GM13977 (cell line): ENCODE data around the gene DCC.

Experiments used
- DNase-seq: peaks from one replicate; pipeline ENCODE4 v3.0.0; 2012; ENCODE audit warnings: low spot score
- in situ Hi-C: fragments of 300-500 bp; cut with MboI; formaldehyde crosslinking; loops from one replicate; pipeline ENCODE4 v1.12.0; 2022; ENCODE audit warnings: low sequenced_read_pairs, low pct_unique_long_range_greater_than_20kb, mixed read lengths, inconsistent platforms; ENCODE audit not compliant: unreplicated experiment
- TF ChIP-seq, protein P1 (sequence below): IDR thresholded peaks from 2 replicates; pipeline ENCODE4 v1.5.1; 2012; ENCODE audit warnings: mild to moderate bottlenecking, control low read depth; ENCODE audit not compliant: insufficient read depth; ENCODE audit errors: extremely low read depth, missing control alignments

The DCC gene

DNA sequence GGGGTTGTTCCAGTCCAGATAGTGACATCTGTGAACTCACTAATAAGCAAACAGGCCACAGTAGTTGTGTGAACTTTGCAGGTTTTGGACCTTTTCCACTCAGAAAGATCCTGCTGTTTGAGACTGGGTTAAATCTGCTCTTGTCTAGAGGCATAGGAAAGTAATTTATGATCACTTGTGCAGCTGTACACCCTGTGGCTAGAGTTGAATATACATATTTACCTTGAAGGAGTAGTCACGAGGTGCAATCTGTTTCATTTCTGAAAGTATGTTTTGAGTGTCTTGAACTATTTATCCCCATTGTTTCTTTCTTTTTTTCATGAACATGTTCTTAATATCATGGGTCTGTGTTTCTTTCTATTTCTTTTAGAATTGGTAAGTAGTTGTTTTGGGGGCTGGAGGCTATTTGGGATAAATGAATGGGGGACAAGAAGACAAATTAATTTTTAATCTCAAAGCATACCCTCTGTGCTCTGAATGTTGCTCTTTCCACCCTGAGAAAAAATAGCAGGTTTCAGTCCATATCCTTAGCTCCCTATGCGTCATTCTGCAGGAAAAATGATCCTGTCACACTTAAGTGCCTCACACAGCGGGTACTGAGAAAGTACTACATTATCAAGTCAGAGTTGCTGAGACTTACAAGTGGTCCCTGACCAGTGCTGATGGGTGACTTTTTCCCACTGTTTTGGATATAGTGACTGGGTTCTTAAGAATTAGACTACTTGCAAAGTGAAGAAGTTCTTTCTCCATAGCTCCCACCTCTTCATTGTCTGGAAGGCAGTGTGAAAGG, 28.2 kb downstream of the DCC start:
- TF ChIP-seq, protein P1, sequence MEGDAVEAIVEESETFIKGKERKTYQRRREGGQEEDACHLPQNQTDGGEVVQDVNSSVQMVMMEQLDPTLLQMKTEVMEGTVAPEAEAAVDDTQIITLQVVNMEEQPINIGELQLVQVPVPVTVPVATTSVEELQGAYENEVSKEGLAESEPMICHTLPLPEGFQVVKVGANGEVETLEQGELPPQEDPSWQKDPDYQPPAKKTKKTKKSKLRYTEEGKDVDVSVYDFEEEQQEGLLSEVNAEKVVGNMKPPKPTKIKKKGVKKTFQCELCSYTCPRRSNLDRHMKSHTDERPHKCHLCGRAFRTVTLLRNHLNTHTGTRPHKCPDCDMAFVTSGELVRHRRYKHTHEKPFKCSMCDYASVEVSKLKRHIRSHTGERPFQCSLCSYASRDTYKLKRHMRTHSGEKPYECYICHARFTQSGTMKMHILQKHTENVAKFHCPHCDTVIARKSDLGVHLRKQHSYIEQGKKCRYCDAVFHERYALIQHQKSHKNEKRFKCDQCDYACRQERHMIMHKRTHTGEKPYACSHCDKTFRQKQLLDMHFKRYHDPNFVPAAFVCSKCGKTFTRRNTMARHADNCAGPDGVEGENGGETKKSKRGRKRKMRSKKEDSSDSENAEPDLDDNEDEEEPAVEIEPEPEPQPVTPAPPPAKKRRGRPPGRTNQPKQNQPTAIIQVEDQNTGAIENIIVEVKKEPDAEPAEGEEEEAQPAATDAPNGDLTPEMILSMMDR: no peak
- in situ Hi-C loops: no loop called here
- no peak for DNase-seq

DNA sequence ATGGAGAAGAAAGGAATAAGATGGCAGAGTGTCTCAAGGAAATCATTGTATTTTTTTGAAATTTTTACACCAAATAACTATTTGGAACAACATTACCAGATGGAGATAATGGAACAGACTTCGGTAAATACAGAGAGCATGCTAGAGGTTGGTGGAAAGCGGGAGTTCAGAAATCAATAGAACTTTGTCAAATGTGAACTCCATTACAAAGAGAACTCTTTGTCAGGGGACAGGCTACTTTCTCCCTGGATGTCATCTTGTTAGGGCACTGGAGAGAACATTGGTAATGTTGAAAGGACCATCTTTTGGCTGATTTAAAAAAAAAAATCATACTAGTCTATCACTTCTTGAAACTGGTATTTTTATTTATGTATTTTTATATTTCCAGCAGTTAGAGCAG, 30.8 kb downstream of the DCC start:
- TF ChIP-seq, protein P1: no peak

DNA sequence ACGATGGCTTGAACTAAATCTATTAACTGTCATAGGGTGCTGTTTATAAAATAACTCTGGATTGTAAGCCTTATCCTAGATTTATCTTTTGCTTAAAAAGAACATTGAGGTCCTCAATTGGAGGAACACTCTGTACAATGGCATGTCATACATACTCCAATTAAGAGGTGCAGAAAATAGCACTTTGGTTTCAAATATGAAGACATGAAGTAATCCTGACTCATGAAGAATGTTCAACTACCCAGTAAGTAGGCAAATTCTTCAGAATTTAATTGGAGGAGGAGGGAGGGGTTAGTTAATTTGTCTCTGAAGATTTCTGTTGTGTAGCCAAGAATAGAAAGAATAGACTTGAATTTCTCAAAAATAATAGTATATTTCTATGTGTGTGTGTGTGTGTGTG, 36.1 kb downstream of the DCC start:
- no peak for DNase-seq
- TF ChIP-seq, protein P1: no peak
- in situ Hi-C loops: no loop called here

More for the DNA sequence above, 30.8 kb downstream of the DCC start:
- in situ Hi-C loops: no loop called here
- no peak for DNase-seq

DNA sequence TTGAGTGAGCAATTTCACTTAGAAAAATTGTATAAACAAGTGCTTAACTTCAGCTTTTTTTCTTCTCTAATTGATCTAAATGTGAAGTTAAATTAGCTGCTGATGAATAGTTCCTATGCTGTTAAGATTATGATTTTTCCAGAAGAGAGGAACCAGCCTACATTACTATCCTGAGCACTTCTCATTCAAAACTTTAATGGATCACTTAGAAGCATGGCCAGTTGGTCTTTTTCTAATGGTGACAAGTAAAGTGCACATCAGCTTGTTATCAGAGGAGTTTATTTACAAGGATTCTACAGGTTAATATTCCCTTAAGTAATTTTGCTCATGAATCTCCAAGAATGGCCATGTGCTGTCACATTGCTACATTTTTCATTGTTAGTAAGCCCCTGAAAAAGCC, 37.1 kb downstream of the DCC start:
- DNase-seq: no peak
- TF ChIP-seq, protein P1: no peak
- in situ Hi-C loops: no loop called here

GRCh38 chr18:52386306-52386705, 46.3 kb downstream of the DCC start:
- TF ChIP-seq, protein P1: no peak

DNA sequence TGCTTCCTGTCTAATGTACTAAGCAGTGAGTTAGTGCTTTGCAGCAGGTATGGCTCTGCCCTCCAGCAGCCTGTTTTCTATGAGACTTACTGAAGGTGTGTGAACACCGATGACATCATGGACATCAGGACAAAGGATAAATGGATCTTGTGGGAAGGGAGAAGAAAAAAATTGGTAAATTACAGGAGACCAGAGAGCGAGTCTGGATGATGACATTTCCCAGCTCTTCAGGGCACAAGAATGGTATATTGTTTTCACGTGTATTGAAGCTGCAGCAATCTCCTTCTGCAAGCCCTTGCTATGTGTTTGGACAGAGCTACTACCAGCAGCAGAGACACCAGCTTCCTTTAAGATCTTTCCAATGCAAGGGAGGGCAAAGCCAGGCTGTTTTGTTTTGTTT, 47.2 kb downstream of the DCC start:
- TF ChIP-seq, protein P1: no peak
- in situ Hi-C loops: no loop called here
- DNase-seq: no peak

More at GRCh38 chr18:52386306-52386705, 46.3 kb downstream of the DCC start:
- no peak for DNase-seq
- in situ Hi-C loops: no loop called here
